ENCODE measurements around the gene PRSS38. TPM values are rescaled to one million over a fixed set of nuclear protein-coding genes. Genes with fewer than 3 reads are reported as not detected.

The PRSS38 gene
- total and polyA plus RNA-seq, 11 donors, result not detected

- intact Hi-C loops (cut with DNase I), result no loop called here
- peaks cover 0 to 20% (median 8%) of the 10 kb centered on the region in 12 donors for H3K9me3 ChIP-seq
- ATAC-seq (no peak), DNase-seq (no peak)
- no peaks in the 10 kb centered on the region for H3K4me1 ChIP-seq
- H3K36me3 ChIP-seq, result no peaks in the 10 kb centered on the region
- H3K27me3 ChIP-seq, result peaks cover 0 to 7% (median 0%) of the 10 kb centered on the region in 9 donors
- H3K4me3 ChIP-seq, result no peak overlapping the region
- TF ChIP-seq CTCF (IDR thresholded peaks at IDR 0.05) (no peak), POLR2A (IDR thresholded peaks at IDR 0.05) (no peak)
- no peak overlapping the region for H3K27ac ChIP-seq
- WGBS, 4 donors, result 85 to 89% (median 87%) methylated on average over 2 of the region's 2 CpGs
These were observed 6.4 kb upstream of the PRSS38 start for GRCh38 chr1:227809026-227809425.

GRCh38 chr1:227813962-227814361, 1.5 kb upstream of the PRSS38 start:
- no peak overlapping the region for H3K4me3 ChIP-seq
- no peak overlapping the region for H3K27ac ChIP-seq
- intact Hi-C loops (cut with DNase I), result no loop called here
- H3K9me3 ChIP-seq, result peaks cover 0 to 30% (median 11%) of the 10 kb centered on the region in 12 donors
- WGBS, 4 donors, result 92 to 100% (median 96%) methylated on average over 2 of the region's 2 CpGs
- H3K4me1 ChIP-seq, result no peaks in the 10 kb centered on the region
- DNase-seq (no peak), ATAC-seq (no peak)
- TF ChIP-seq POLR2A (IDR thresholded peaks at IDR 0.05) (no peak), CTCF (IDR thresholded peaks at IDR 0.05) (no peak)
- H3K36me3 ChIP-seq, result no peaks in the 10 kb centered on the region
- H3K27me3 ChIP-seq, result no peaks in the 10 kb centered on the region

- DNase-seq (no peak), ATAC-seq (no peak)
- Histone ChIP-seq H3K36me3 (no peaks in the 10 kb centered on the region), H3K27me3 (no peaks in the 10 kb centered on the region), H3K4me3 (no peak overlapping the region), H3K4me1 (no peaks in the 10 kb centered on the region), H3K9me3 (peaks cover 0 to 39% (median 11%) of the 10 kb centered on the region in 12 donors), H3K27ac (no peak overlapping the region)
- intact Hi-C loops (cut with DNase I), result no loop called here
- WGBS, 4 donors, result 86 to 94% (median 92%) methylated on average over 12 to 16 of the region's 16 CpGs
- TF ChIP-seq POLR2A (IDR thresholded peaks at IDR 0.05) (no peak), CTCF (IDR thresholded peaks at IDR 0.05) (no peak)
These were observed 1.4 kb downstream of the PRSS38 start for GRCh38 chr1:227816750-227817446.

- TF ChIP-seq CTCF (IDR thresholded peaks at IDR 0.05), result no peak
- TF ChIP-seq POLR2A (IDR thresholded peaks at IDR 0.05), result no peak
- DNase-seq, result no peak
- intact Hi-C loops (cut with DNase I), result no loop called here
- Histone ChIP-seq H3K9me3 (peaks cover 0 to 26% (median 4%) of the 10 kb centered on the region in 12 donors), H3K4me1 (no peaks in the 10 kb centered on the region), H3K27me3 (peaks cover 0 to 4% (median 0%) of the 10 kb centered on the region in 9 donors), H3K27ac (no peak overlapping the region), H3K4me3 (no peak overlapping the region), H3K36me3 (no peaks in the 10 kb centered on the region)
- ATAC-seq, result no peak
- 82 to 98% (median 90%) methylated on average over 1 of the region's 1 CpG for WGBS, 4 donors
These were observed 8.1 kb downstream of the PRSS38 start for GRCh38 chr1:227823537-227823936.
